ENCODE measurements around the gene PCNT. TPM values are rescaled to one million over a fixed set of nuclear protein-coding genes. Genes with fewer than 3 reads are reported as not detected.

The PCNT gene
- total and polyA plus RNA-seq, 2 of the 8 experiments (the other 6 are each of a cell fraction or from before 2014, with no cell fraction given) = 9.9 to 45.1 TPM

GRCh38 chr21:46299167-46299566, 24.8 kb upstream of the PCNT start:
- H3K79me2 ChIP-seq (ENCODE audit: control insufficient read depth in 1 of 2, insufficient read depth in 2 of 2, low read length in 2 of 2) = no peaks in the 10 kb centered on the region
- DNase-seq (ENCODE audit: low read depth in 1 of 2, low spot score in 2 of 2) (no peak), FAIRE-seq (no peak)
- H4K91ac ChIP-seq (replicated peaks; ENCODE audit: insufficient read length, low read length) = no peak overlapping the region
- no peak overlapping the region for H4K8ac ChIP-seq (ENCODE audit: extremely low read depth, insufficient read depth, low read length)
- H3K4me3 ChIP-seq (ENCODE audit: extremely low read depth in 1 of 4, insufficient read depth in 2 of 4, low read depth in 3 of 4, low read length in 4 of 4) = no peak overlapping the region
- no peak overlapping the region for H2BK120ac ChIP-seq (replicated peaks; ENCODE audit: low read depth, low read length)
- H2BK5ac ChIP-seq (ENCODE audit: low read depth, low read length) = no peak overlapping the region
- H3K56ac ChIP-seq (replicated peaks; ENCODE audit: insufficient read length, low read depth, low read length) = no peak overlapping the region
- no peak overlapping the region for H4K5ac ChIP-seq (ENCODE audit: insufficient read length, low read depth, low read length)
- H3K23ac ChIP-seq (ENCODE audit: insufficient read length) = no peak overlapping the region
- no peak overlapping the region for H3K18ac ChIP-seq (ENCODE audit: extremely low read depth, low read length)
- H2BK12ac ChIP-seq (ENCODE audit: low read depth, low read length) = no peak overlapping the region
- H2BK20ac ChIP-seq (ENCODE audit: low read length) = no peak overlapping the region
- H3K9me3 ChIP-seq (ENCODE audit: insufficient read depth in 2 of 2, low read depth in 1 of 2, low read length in 1 of 2) = no peaks in the 10 kb centered on the region
- peaks cover 3% of the 10 kb centered on the region; the same call in 1 of the 2 replicates for H3K23me2 ChIP-seq (ENCODE audit: low read depth, low read length)
- no peak overlapping the region for H3K9ac ChIP-seq (replicated peaks in 1 of 4; ENCODE audit: extremely low read depth in 1 of 4, low read depth in 3 of 4, low read length in 3 of 4)
- 83% methylated on average over 9 of the region's 9 CpGs; no CpG with 5 or more reads in 1 of the 2 experiments for WGBS, 2 experiments (ENCODE audit: extremely low coverage in 1 of 2, insufficient coverage in 1 of 2, insufficient read length in 1 of 2, insufficient replicate concordance in 2 of 2, low coverage in 1 of 2, low lambda C conversion rate in 2 of 2, missing lambda C conversion rate in 1 of 2)
- H3K4ac ChIP-seq (replicated peaks; ENCODE audit: insufficient read length, low read depth, low read length) = no peak overlapping the region
- no peaks in the 10 kb centered on the region for H3K79me1 ChIP-seq (ENCODE audit: low read depth, low read length)
- H3K27ac ChIP-seq (ENCODE audit: low read depth, low read length) = no peak overlapping the region
- no peak overlapping the region for H3K4me2 ChIP-seq (ENCODE audit: insufficient read depth in 1 of 2, low read depth in 2 of 2, low read length in 2 of 2)
- POLR2A ChIA-PET (ENCODE audit: partially characterized antibody) = interaction anchor here (0.6 to 5.0 kb wide), 5 partner anchors 9 to 33 kb away, joined by 3 to 24 read pairs (median 6); no protein-coding TSS in a partner anchor
- TF ChIP-seq CHD1 (IDR thresholded peaks at IDR 0.05; ENCODE audit: low read depth, low read length) (no peak), RFX5 (IDR thresholded peaks at IDR 0.05; ENCODE audit: borderline replicate concordance, low read depth, low read length) (peak; percentile 46; the same call in 1 of the 2 replicates)
- peaks cover 0 to 2% of the 10 kb centered on the region in 2 experiments for H4K20me1 ChIP-seq (replicated peaks in 1 of 2; ENCODE audit: control insufficient read depth in 1 of 2, insufficient read depth in 2 of 2, low read length in 2 of 2)
- H3K36me3 ChIP-seq (ENCODE audit: control insufficient read depth in 2 of 4, insufficient read depth in 4 of 4, low read length in 3 of 4) = peaks cover 0 to 23% (median 11%) of the 10 kb centered on the region in 4 experiments; a peak in 6 of 8 replicates
- peaks cover 2 to 12% (median 8%) of the 10 kb centered on the region in 4 experiments; a peak in 6 of 7 replicates for H3K4me1 ChIP-seq (replicated peaks in 1 of 4; ENCODE audit: control insufficient read depth in 3 of 4, insufficient read depth in 4 of 4, low read length in 3 of 4)
- no peak overlapping the region for H2AK5ac ChIP-seq (ENCODE audit: low read depth, low read length)
- H3K14ac ChIP-seq (ENCODE audit: insufficient read length) = no peak overlapping the region
- CTCF ChIA-PET (ENCODE audit: partially characterized antibody) = interaction anchor here (1.0 to 1.2 kb wide), 2 partner anchors 15 to 26 kb away, joined by 3 to 4 read pairs; a partner anchor contains a TSS
- H2BK15ac ChIP-seq (ENCODE audit: low read length) = no peak overlapping the region
- H3K27me3 ChIP-seq (replicated peaks in 1 of 4; ENCODE audit: control insufficient read depth in 3 of 4, extremely low read depth in 1 of 4, insufficient read depth in 3 of 4, low read length in 3 of 4) = peaks cover 0 to 3% (median 0%) of the 10 kb centered on the region in 4 experiments; a peak in 1 of 7 replicates
- no peak overlapping the region for H2AFZ ChIP-seq (ENCODE audit: low read length)
